ENCODE results near the gene SIK2.
A peak's percentile ranks its signal among the peaks of the same experiment; 100 is the strongest.
"Not testable (repeated sequence)": the region's sequence is repeated elsewhere in the genome, so short reads cannot be mapped to it uniquely, and the experiment has no call there.

The SIK2 gene

GRCh38 chr11:111759778-111760407 lies 157.6 kb downstream of the SIK2 start:
- Histone ChIP-seq H3K27ac (ENCODE audit: low read depth, low read length) (no peak overlapping the region), H3K9me3 (ENCODE audit: control insufficient read depth, insufficient read depth, low read length) (no peaks in the 10 kb centered on the region), H3K9ac (ENCODE audit: low read depth, low read length) (no peak overlapping the region), H3K4me1 (ENCODE audit: control insufficient read depth, insufficient read depth, low read length) (peaks cover 9% of the 10 kb centered on the region), H3K4me3 (ENCODE audit: low read depth, low read length) (no peak overlapping the region), H3K36me3 (ENCODE audit: control insufficient read depth, insufficient read depth, low read length) (peaks cover 92% of the 10 kb centered on the region), H3K27me3 (ENCODE audit: control insufficient read depth, insufficient read depth, low read length) (no peaks in the 10 kb centered on the region)

- Histone ChIP-seq H3K27me3 (ENCODE audit: control insufficient read depth, insufficient read depth, low read length) (no peaks in the 10 kb centered on the region), H3K36me3 (ENCODE audit: control insufficient read depth, insufficient read depth, low read length) (peaks cover 85% of the 10 kb centered on the region), H3K27ac (ENCODE audit: low read depth, low read length) (no peak overlapping the region), H3K9ac (ENCODE audit: low read depth, low read length) (no peak overlapping the region), H3K4me3 (ENCODE audit: low read depth, low read length) (no peak overlapping the region), H3K9me3 (ENCODE audit: control insufficient read depth, insufficient read depth, low read length) (no peaks in the 10 kb centered on the region), H3K4me1 (ENCODE audit: control insufficient read depth, insufficient read depth, low read length) (peaks cover 12% of the 10 kb centered on the region)
Observed at GRCh38 chr11:111761036-111761435, 158.8 kb downstream of the SIK2 start.

- peaks cover 72% of the 10 kb centered on the region for H3K36me3 ChIP-seq (ENCODE audit: control insufficient read depth, insufficient read depth, low read length)
Observed at GRCh38 chr11:111762526-111762925, 160.3 kb downstream of the SIK2 start.

GRCh38 chr11:111762981-111763643 lies 160.9 kb downstream of the SIK2 start:
- no peaks in the 10 kb centered on the region for H3K27me3 ChIP-seq (ENCODE audit: control insufficient read depth, insufficient read depth, low read length)
- peak overlapping the region; percentile 73 for H3K27ac ChIP-seq (ENCODE audit: low read depth, low read length)
- peaks cover 66% of the 10 kb centered on the region for H3K36me3 ChIP-seq (ENCODE audit: control insufficient read depth, insufficient read depth, low read length)
- no peak overlapping the region for H3K4me3 ChIP-seq (ENCODE audit: low read depth, low read length)
- H3K9ac ChIP-seq (ENCODE audit: low read depth, low read length), result no peak overlapping the region
- H3K9me3 ChIP-seq (ENCODE audit: control insufficient read depth, insufficient read depth, low read length), result no peaks in the 10 kb centered on the region
- peaks cover 22% of the 10 kb centered on the region for H3K4me1 ChIP-seq (ENCODE audit: control insufficient read depth, insufficient read depth, low read length)

More at GRCh38 chr11:111762526-111762925, 160.3 kb downstream of the SIK2 start:
- H3K9ac ChIP-seq (ENCODE audit: low read depth, low read length), result no peak overlapping the region
- H3K27me3 ChIP-seq (ENCODE audit: control insufficient read depth, insufficient read depth, low read length), result no peaks in the 10 kb centered on the region
- peaks cover 17% of the 10 kb centered on the region for H3K4me1 ChIP-seq (ENCODE audit: control insufficient read depth, insufficient read depth, low read length)
- peak overlapping the region; percentile 73 for H3K27ac ChIP-seq (ENCODE audit: low read depth, low read length)
- no peak overlapping the region for H3K4me3 ChIP-seq (ENCODE audit: low read depth, low read length)
- H3K9me3 ChIP-seq (ENCODE audit: control insufficient read depth, insufficient read depth, low read length), result no peaks in the 10 kb centered on the region

- H3K36me3 ChIP-seq (ENCODE audit: control insufficient read depth, insufficient read depth, low read length), result peaks cover 51% of the 10 kb centered on the region
- peaks cover 24% of the 10 kb centered on the region for H3K4me1 ChIP-seq (ENCODE audit: control insufficient read depth, insufficient read depth, low read length)
- H3K4me3 ChIP-seq (ENCODE audit: low read depth, low read length), result peak overlapping the region; percentile 91
- H3K9ac ChIP-seq (ENCODE audit: low read depth, low read length), result no peak overlapping the region
- H3K9me3 ChIP-seq (ENCODE audit: control insufficient read depth, insufficient read depth, low read length), result no peaks in the 10 kb centered on the region
- no peaks in the 10 kb centered on the region for H3K27me3 ChIP-seq (ENCODE audit: control insufficient read depth, insufficient read depth, low read length)
- H3K27ac ChIP-seq (ENCODE audit: low read depth, low read length), result no peak overlapping the region
Observed at GRCh38 chr11:111764621-111765020, 162.4 kb downstream of the SIK2 start.

- Histone ChIP-seq H3K4me3 (ENCODE audit: low read depth, low read length) (peak overlapping the region; percentile 91), H3K36me3 (ENCODE audit: control insufficient read depth, insufficient read depth, low read length) (peaks cover 43% of the 10 kb centered on the region), H3K27me3 (ENCODE audit: control insufficient read depth, insufficient read depth, low read length) (no peaks in the 10 kb centered on the region), H3K27ac (ENCODE audit: low read depth, low read length) (peak overlapping the region; percentile 87), H3K9ac (ENCODE audit: low read depth, low read length) (peak overlapping the region; percentile 70), H3K9me3 (ENCODE audit: control insufficient read depth, insufficient read depth, low read length) (no peaks in the 10 kb centered on the region), H3K4me1 (ENCODE audit: control insufficient read depth, insufficient read depth, low read length) (peaks cover 32% of the 10 kb centered on the region)
Observed at GRCh38 chr11:111765320-111765983, 163.2 kb downstream of the SIK2 start.

GRCh38 chr11:111765984-111766833 lies 164.0 kb downstream of the SIK2 start, which contains the start of gene PPP2R1B:
PPP2R1B (minus strand) TSS chr11:111766389; CDS start chr11:111766361, 28 bp downstream.
- H3K4me3 ChIP-seq (ENCODE audit: low read depth, low read length), result peak within 1 kb of the TSS; percentile 91
- H3K9me3 ChIP-seq (ENCODE audit: control insufficient read depth, insufficient read depth, low read length), result no peaks in the 10 kb centered on the region
- peaks cover 35% of the 10 kb centered on the region for H3K36me3 ChIP-seq (ENCODE audit: control insufficient read depth, insufficient read depth, low read length)
- H3K9ac ChIP-seq (ENCODE audit: low read depth, low read length), result peak within 1 kb of the TSS; percentile 92
- H3K27ac ChIP-seq (ENCODE audit: low read depth, low read length), result peak within 1 kb of the TSS; percentile 87
- peaks cover 36% of the 10 kb centered on the region for H3K4me1 ChIP-seq (ENCODE audit: control insufficient read depth, insufficient read depth, low read length)
- no peaks in the 10 kb centered on the region for H3K27me3 ChIP-seq (ENCODE audit: control insufficient read depth, insufficient read depth, low read length)

- Histone ChIP-seq H3K36me3 (ENCODE audit: control insufficient read depth, insufficient read depth, low read length) (peaks cover 29% of the 10 kb centered on the region), H3K9ac (ENCODE audit: low read depth, low read length) (peak overlapping the region; percentile 92), H3K9me3 (ENCODE audit: control insufficient read depth, insufficient read depth, low read length) (no peaks in the 10 kb centered on the region), H3K27ac (ENCODE audit: low read depth, low read length) (peak overlapping the region; percentile 87), H3K27me3 (ENCODE audit: control insufficient read depth, insufficient read depth, low read length) (no peaks in the 10 kb centered on the region), H3K4me1 (ENCODE audit: control insufficient read depth, insufficient read depth, low read length) (peaks cover 41% of the 10 kb centered on the region), H3K4me3 (ENCODE audit: low read depth, low read length) (peak overlapping the region; percentile 91)
Observed at GRCh38 chr11:111766834-111767142, 164.5 kb downstream of the SIK2 start.

- Histone ChIP-seq H3K27me3 (ENCODE audit: control insufficient read depth, insufficient read depth, low read length) (no peaks in the 10 kb centered on the region), H3K9me3 (ENCODE audit: control insufficient read depth, insufficient read depth, low read length) (no peaks in the 10 kb centered on the region), H3K4me3 (ENCODE audit: low read depth, low read length) (no peak overlapping the region), H3K9ac (ENCODE audit: low read depth, low read length) (no peak overlapping the region), H3K27ac (ENCODE audit: low read depth, low read length) (no peak overlapping the region), H3K36me3 (ENCODE audit: control insufficient read depth, insufficient read depth, low read length) (no peaks in the 10 kb centered on the region), H3K4me1 (ENCODE audit: control insufficient read depth, insufficient read depth, low read length) (peaks cover 29% of the 10 kb centered on the region; the same call in 1 of the 2 replicates)
Observed at GRCh38 chr11:111770581-111771134, 168.4 kb downstream of the SIK2 start.

GRCh38 chr11:111771205-111771604 lies 169.0 kb downstream of the SIK2 start:
- H3K4me1 ChIP-seq (ENCODE audit: control insufficient read depth, insufficient read depth, low read length), result peaks cover 29% of the 10 kb centered on the region; the same call in 1 of the 2 replicates
- H3K9ac ChIP-seq (ENCODE audit: low read depth, low read length); H3K4me3 ChIP-seq (ENCODE audit: low read depth, low read length); H3K36me3 ChIP-seq (ENCODE audit: control insufficient read depth, insufficient read depth, low read length); H3K9me3 ChIP-seq (ENCODE audit: control insufficient read depth, insufficient read depth, low read length); H3K27ac ChIP-seq (ENCODE audit: low read depth, low read length); H3K27me3 ChIP-seq (ENCODE audit: control insufficient read depth, insufficient read depth, low read length): not testable (repeated sequence)

All from HUES48 (cell line).